NB4 (cell line): ENCODE results near the gene ARSI.
"Not testable (repeated sequence)": the region's sequence is repeated elsewhere in the genome, so short reads cannot be mapped to it uniquely, and the experiment has no call there.

Experiments
- DNase-seq: peaks from one replicate; pipeline ENCODE4 v3.0.0; 2010; ENCODE audit warnings: low read depth
- H3K4me3 ChIP-seq: one replicate; pipeline ENCODE4 v1.5.1; 2011; ENCODE audit warnings: mild to moderate bottlenecking, low read depth, low read length, moderate library complexity
- CTCF ChIP-seq: IDR thresholded peaks from one replicate; pipeline ENCODE4 v1.5.1; 2012; ENCODE audit warnings: low read depth, low read length
- MYC ChIP-seq: IDR thresholded peaks from 2 replicates; pipeline ENCODE4 v1.6.1; 2011; ENCODE audit warnings: low read depth, low read length
- POLR2A ChIP-seq: IDR thresholded peaks from 2 replicates; pipeline ENCODE4 v1.6.1; 2011; ENCODE audit warnings: mild to moderate bottlenecking; ENCODE audit not compliant: insufficient read length; ENCODE audit errors: extremely low read depth
- TF ChIP-seq, protein P1 (sequence below): IDR thresholded peaks from 2 replicates; pipeline ENCODE4 v1.6.1; 2011; ENCODE audit warnings: low read depth, low read length

The ARSI gene

GRCh38 chr5:150253416-150254208, 49.1 kb downstream of the ARSI start:
- TF ChIP-seq CTCF: no peak
- no peak for TF ChIP-seq POLR2A
- no peak for TF ChIP-seq MYC
- TF ChIP-seq, protein P1, sequence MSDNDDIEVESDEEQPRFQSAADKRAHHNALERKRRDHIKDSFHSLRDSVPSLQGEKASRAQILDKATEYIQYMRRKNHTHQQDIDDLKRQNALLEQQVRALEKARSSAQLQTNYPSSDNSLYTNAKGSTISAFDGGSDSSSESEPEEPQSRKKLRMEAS: no peak
- no peak for DNase-seq
- no peak overlapping the region for H3K4me3 ChIP-seq

DNA sequence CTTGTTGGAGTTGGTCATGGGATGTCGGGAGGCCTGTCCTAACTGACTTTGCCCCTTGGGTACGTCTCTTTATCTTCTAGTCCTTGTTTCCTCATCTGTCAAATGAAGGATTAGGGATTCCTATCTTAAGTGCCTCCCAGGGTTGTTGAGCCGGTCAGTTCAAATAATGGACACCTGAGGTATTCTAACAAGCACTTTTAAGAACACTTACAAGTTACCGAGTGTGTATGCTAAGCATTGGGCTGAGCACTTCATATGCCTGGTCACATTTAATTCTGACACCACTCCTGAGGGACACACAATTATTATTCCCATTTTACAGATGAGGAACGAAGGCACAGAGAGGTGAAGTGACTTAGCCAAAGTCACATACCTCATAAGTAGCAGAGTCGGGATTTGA, 50.2 kb downstream of the ARSI start:
- no peak for DNase-seq
- TF ChIP-seq POLR2A (no peak), MYC (no peak), CTCF (no peak)
- no peak overlapping the region for H3K4me3 ChIP-seq

DNA sequence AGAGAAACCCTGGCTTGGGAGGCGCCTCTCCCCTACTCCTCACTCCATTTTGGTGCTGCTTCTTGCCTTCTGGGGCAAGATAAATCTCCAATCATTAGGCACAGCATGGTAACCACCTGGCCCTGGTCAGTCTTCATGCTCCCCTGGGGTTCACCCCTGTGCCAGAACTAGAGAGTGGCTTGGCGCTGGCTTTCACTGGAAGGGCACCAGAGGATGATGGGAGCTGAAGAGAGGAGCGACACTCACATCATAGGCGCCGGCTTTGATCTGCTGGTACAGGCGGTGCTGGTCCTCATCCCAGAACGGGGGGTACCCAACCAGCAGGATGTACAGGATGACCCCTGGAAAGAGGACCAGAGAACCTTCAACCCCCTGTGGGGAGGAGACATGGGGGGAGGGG, 51.2 kb downstream of the ARSI start:
- no peak for DNase-seq
- H3K4me3 ChIP-seq: no peak overlapping the region

GRCh38 chr5:150249744-150250143, 53.0 kb downstream of the ARSI start:
- peak; percentile 26 for DNase-seq
- TF ChIP-seq, protein P1: no peak
- TF ChIP-seq MYC: no peak
- no peak for TF ChIP-seq CTCF
- no peak for TF ChIP-seq POLR2A
- H3K4me3 ChIP-seq: no peak overlapping the region

More for the DNA sequence above, 51.2 kb downstream of the ARSI start:
- TF ChIP-seq POLR2A (no peak), MYC (no peak)
- TF ChIP-seq, protein P1: no peak

- no peak for DNase-seq
- H3K4me3 ChIP-seq: no peak overlapping the region
- no peak for TF ChIP-seq MYC
- TF ChIP-seq, protein P1: no peak
- no peak for TF ChIP-seq CTCF
- TF ChIP-seq POLR2A: no peak
These were observed 53.8 kb downstream of the ARSI start for GRCh38 chr5:150248946-150249345.

DNA sequence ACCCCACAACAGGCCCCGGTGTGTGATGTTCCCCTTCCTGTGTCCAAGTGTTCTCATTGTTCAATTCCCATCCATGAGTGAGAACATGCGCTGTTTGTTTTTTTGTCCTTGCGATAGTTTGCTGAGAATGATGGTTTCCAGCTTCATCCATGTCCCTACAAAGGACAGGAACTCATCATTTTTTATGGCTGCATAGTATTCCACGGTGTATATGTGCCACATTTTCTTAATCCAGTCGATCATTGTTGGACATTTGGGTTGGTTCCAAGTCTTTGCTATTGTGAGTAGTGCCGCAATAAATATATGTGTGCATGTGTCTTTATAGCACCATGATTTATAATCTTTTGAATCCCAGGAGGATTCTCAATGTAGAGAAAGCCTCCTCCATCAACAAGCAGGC, 54.2 kb downstream of the ARSI start:
- DNase-seq: not testable (repeated sequence)

GRCh38 chr5:150247726-150248125, 55.0 kb downstream of the ARSI start:
- TF ChIP-seq CTCF (no peak), MYC (no peak), POLR2A (no peak)
- TF ChIP-seq, protein P1: no peak
- no peak for DNase-seq
- H3K4me3 ChIP-seq: no peak overlapping the region

More for the DNA sequence above, 54.2 kb downstream of the ARSI start:
- not testable (repeated sequence) for H3K4me3 ChIP-seq
